ENCODE data around the gene EXT2.

DNA sequence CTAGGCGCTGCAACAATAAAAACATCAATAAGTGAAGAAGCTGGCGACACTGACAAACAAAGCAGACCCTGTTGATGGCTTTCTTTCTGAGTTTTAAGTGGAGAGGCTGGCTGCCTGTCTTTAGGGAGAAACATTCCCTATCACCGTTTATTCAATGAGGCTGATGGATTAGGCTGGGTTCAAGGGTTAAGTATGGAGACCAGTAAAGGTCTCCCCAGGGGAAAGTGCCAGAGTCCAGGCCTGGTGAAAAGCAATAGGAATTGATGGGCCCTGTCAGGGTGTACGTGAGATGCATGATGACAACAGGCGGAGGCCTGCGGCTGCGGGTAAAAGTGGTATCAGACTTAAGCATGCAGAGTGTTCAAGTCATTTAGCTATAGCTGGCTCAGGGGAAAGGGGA is 111.8 kb downstream of the EXT2 start:
- no peak for TF ChIP-seq FOXA1 (IDR thresholded peaks at IDR 0.05)
- no peak for TF ChIP-seq ELF4 (IDR thresholded peaks at IDR 0.05)
- no peak for TF ChIP-seq SP1 (IDR thresholded peaks at IDR 0.05)
- TF ChIP-seq TARDBP (IDR thresholded peaks at IDR 0.05), result no peak
- TF ChIP-seq ZNF384 (IDR thresholded peaks at IDR 0.05), result no peak
- TF ChIP-seq FOXM1 (IDR thresholded peaks at IDR 0.05; ENCODE audit: borderline replicate concordance), result no peak
- TF ChIP-seq, protein P1, sequence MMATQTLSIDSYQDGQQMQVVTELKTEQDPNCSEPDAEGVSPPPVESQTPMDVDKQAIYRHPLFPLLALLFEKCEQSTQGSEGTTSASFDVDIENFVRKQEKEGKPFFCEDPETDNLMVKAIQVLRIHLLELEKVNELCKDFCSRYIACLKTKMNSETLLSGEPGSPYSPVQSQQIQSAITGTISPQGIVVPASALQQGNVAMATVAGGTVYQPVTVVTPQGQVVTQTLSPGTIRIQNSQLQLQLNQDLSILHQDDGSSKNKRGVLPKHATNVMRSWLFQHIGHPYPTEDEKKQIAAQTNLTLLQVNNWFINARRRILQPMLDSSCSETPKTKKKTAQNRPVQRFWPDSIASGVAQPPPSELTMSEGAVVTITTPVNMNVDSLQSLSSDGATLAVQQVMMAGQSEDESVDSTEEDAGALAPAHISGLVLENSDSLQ (IDR thresholded peaks at IDR 0.05), result peak; percentile 54; the same call in 1 of the 2 replicates
- no peak for TF ChIP-seq SUZ12 (IDR thresholded peaks at IDR 0.05)
- TF ChIP-seq LEF1 (IDR thresholded peaks at IDR 0.05; ENCODE audit: borderline replicate concordance), result no peak
- TF ChIP-seq BHLHE40 (IDR thresholded peaks at IDR 0.05; ENCODE audit: borderline replicate concordance), result no peak
- TF ChIP-seq L3MBTL2 (conservative IDR thresholded peaks at IDR 0.05), result no peak
- TF ChIP-seq FOXK2 (IDR thresholded peaks at IDR 0.05), result no peak
- TF ChIP-seq HDGF (IDR thresholded peaks at IDR 0.05; ENCODE audit: borderline replicate concordance), result no peak

All from HEK293T (cell line).